ENCODE data around the gene TMEM101. TPM values are rescaled to one million over a fixed set of nuclear protein-coding genes. Genes with fewer than 3 reads are reported as not detected.

The TMEM101 gene
- total RNA-seq, 1 experiment from 2014 or later: 32.1 TPM

DNA sequence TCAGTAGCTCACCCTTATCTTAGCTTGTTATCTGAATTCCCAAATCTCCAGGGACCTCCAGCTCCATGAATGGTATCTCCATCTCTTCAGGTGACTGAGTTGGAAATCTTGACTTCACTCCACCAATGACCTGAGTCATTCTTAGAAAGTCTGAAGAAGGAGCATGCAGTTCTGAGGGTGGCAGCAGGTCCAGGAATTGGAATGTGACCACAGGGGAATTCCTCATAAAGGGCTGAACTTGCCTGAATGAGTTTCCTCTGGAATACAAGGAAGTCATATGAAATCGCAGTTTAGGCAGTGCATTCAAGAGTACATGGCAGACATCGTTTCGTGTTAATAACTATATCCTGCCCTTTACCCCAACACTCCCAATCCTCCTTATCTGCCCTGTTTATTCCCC lies 48.5 kb downstream of the TMEM101 start:
- Mint-ChIP-seq H3K27me3 (ENCODE audit: low read depth) (peaks cover 3% of the 10 kb centered on the region; the same call in 1 of the 2 replicates), H3K9me3 (no peaks in the 10 kb centered on the region), H3K36me3 (no peaks in the 10 kb centered on the region), H3K27ac (no peak overlapping the region), H3K4me3 (no peak overlapping the region), H3K4me1 (no peaks in the 10 kb centered on the region)
- ATAC-seq (no peak), DNase-seq (ENCODE audit: low spot score) (no peak)
- TF ChIP-seq TP53 (CRISPR knock-in tag; IDR thresholded peaks at IDR 0.05) (no peak), ZNF512 (CRISPR knock-in tag; IDR thresholded peaks at IDR 0.05; ENCODE audit: borderline replicate concordance) (no peak), GABPB1 (CRISPR knock-in tag; IDR thresholded peaks at IDR 0.05) (no peak), RORB (CRISPR knock-in tag; IDR thresholded peaks at IDR 0.05) (no peak), FOXJ3 (CRISPR knock-in tag; IDR thresholded peaks at IDR 0.05; ENCODE audit: borderline replicate concordance) (no peak), JUN (CRISPR knock-in tag; IDR thresholded peaks at IDR 0.05) (no peak), ESRRA (CRISPR knock-in tag; IDR thresholded peaks at IDR 0.05; ENCODE audit: borderline replicate concordance) (no peak), ZNF423 (CRISPR knock-in tag; IDR thresholded peaks at IDR 0.05) (no peak), SOX15 (CRISPR knock-in tag; IDR thresholded peaks at IDR 0.05) (no peak), ARID4B (CRISPR knock-in tag; IDR thresholded peaks at IDR 0.05; ENCODE audit: borderline replicate concordance) (no peak), NFATC4 (CRISPR knock-in tag; IDR thresholded peaks at IDR 0.05) (no peak)
- TF ChIP-seq, protein P1, sequence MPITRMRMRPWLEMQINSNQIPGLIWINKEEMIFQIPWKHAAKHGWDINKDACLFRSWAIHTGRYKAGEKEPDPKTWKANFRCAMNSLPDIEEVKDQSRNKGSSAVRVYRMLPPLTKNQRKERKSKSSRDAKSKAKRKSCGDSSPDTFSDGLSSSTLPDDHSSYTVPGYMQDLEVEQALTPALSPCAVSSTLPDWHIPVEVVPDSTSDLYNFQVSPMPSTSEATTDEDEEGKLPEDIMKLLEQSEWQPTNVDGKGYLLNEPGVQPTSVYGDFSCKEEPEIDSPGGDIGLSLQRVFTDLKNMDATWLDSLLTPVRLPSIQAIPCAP (CRISPR knock-in tag; IDR thresholded peaks at IDR 0.05): no peak
- TF ChIP-seq, protein P2, sequence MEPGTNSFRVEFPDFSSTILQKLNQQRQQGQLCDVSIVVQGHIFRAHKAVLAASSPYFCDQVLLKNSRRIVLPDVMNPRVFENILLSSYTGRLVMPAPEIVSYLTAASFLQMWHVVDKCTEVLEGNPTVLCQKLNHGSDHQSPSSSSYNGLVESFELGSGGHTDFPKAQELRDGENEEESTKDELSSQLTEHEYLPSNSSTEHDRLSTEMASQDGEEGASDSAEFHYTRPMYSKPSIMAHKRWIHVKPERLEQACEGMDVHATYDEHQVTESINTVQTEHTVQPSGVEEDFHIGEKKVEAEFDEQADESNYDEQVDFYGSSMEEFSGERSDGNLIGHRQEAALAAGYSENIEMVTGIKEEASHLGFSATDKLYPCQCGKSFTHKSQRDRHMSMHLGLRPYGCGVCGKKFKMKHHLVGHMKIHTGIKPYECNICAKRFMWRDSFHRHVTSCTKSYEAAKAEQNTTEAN (CRISPR knock-in tag; IDR thresholded peaks at IDR 0.05): no peak
- POLR2A ChIA-PET: no interaction called here
- CTCF ChIA-PET: interaction anchor here (1.1 kb wide), 1 partner anchor 22 kb away, joined by 3 read pairs; no protein-coding TSS in a partner anchor

GRCh38 chr17:43962479-43962878 lies 52.3 kb downstream of the TMEM101 start:
- POLR2A ChIA-PET: no interaction called here
- Mint-ChIP-seq H3K27me3 (ENCODE audit: low read depth) (peaks cover 3% of the 10 kb centered on the region), H3K9me3 (no peaks in the 10 kb centered on the region), H3K27ac (no peak overlapping the region), H3K36me3 (no peaks in the 10 kb centered on the region), H3K4me3 (no peak overlapping the region), H3K4me1 (no peaks in the 10 kb centered on the region)
- no peak for ATAC-seq
- no peak for DNase-seq (ENCODE audit: low spot score)
- TF ChIP-seq USF1 (CRISPR knock-in tag; IDR thresholded peaks at IDR 0.05) (no peak), SOX15 (CRISPR knock-in tag; IDR thresholded peaks at IDR 0.05) (no peak), ZNF219 (CRISPR knock-in tag; IDR thresholded peaks at IDR 0.05; ENCODE audit: borderline replicate concordance) (no peak), ESRRA (CRISPR knock-in tag; IDR thresholded peaks at IDR 0.05; ENCODE audit: borderline replicate concordance) (no peak), OVOL2 (CRISPR knock-in tag; IDR thresholded peaks at IDR 0.05; ENCODE audit: borderline replicate concordance) (no peak)
- CTCF ChIA-PET: interaction anchor here (2.3 to 3.3 kb wide), 2 partner anchors 19 to 21 kb away, joined by 12 to 13 read pairs; no protein-coding TSS in a partner anchor

All from WTC11 (cell line).